Thoracic aorta (tissue), 2 donors: Measurements from ENCODE around the gene TATDN3. TPM values are rescaled to one million over a fixed set of nuclear protein-coding genes. Genes with fewer than 3 reads are reported as not detected.

ENCODE experiments used
- ATAC-seq: fragments of 150-250 bp; one replicate; pipeline ENCODE4 v1.8.0; 2017; ENCODE audit warnings: low read depth; ENCODE audit not compliant: insufficient number of reproducible peaks, low FRiP score
- DNase-seq: peaks from one replicate; pipeline ENCODE4 v3.0.0-alpha.2; 2020; ENCODE audit warnings: low spot score
- H3K27ac ChIP-seq, 2 donors: fragments of 200-600 bp; sonication (generic); 1 replicate in 1 of 2; 2 replicates in 1 of 2; pipeline ENCODE4 v1.5.1; 2016; ENCODE audit warnings: mild to moderate bottlenecking in 2 of 2, moderate library complexity in 2 of 2
- H3K27me3 ChIP-seq: fragments of 200-600 bp; sonication (generic); replicated peaks from 2 replicates; pipeline ENCODE4 v1.6.0; 2016; ENCODE audit warnings: mild to moderate bottlenecking; ENCODE audit not compliant: insufficient read depth
- H3K36me3 ChIP-seq: fragments of 200-600 bp; sonication (generic); one replicate; pipeline ENCODE4 v1.5.1; 2016
- H3K4me1 ChIP-seq, 2 donors: fragments of 200-600 bp; sonication (generic); 1 replicate in 1 of 2; 2 replicates in 1 of 2; pipeline versions ENCODE4 v1.5.1 to v1.6.0; 2016; ENCODE audit warnings: low read depth in 2 of 2, mild to moderate bottlenecking in 1 of 2; ENCODE audit not compliant: control insufficient read depth in 1 of 2
- H3K4me3 ChIP-seq: fragments of 200-600 bp; sonication (generic); 2 replicates; pipeline ENCODE4 v1.5.1; 2016; ENCODE audit warnings: mild to moderate bottlenecking
- H3K9me3 ChIP-seq: fragments of 200-600 bp; sonication (generic); 2 replicates; pipeline ENCODE4 v1.5.1; 2016
- CTCF ChIP-seq: fragments of 200-600 bp; sonication (generic); IDR thresholded peaks from one replicate; pipeline ENCODE4 v1.5.1; 2019; ENCODE audit warnings: antibody characterized with exemption
- total RNA-seq, 2 donors: library from RNA; depleted of rRNA; stranded (reverse); fragments of >200 nt; gene quantifications; one replicate each; pipeline versions ENCODE4 v1.1.0 to v1.2.3, GENCODE V29; 2016

TATDN3 gene
- total RNA-seq, 2 donors from 2014 or later = 8.1 to 8.9 TPM

- no peaks in the 10 kb centered on the region for H3K27me3 ChIP-seq
- TF ChIP-seq CTCF = peak; percentile 55
- H3K9me3 ChIP-seq = no peaks in the 10 kb centered on the region
- peaks cover 14 to 23% of the 10 kb centered on the region in 2 donors for H3K4me1 ChIP-seq
- no peaks in the 10 kb centered on the region for H3K36me3 ChIP-seq
- no peak overlapping the region for H3K4me3 ChIP-seq
- DNase-seq = no peak
- ATAC-seq = no peak
- no peak overlapping the region for H3K27ac ChIP-seq
Observed at GRCh38 chr1:212749821-212750535, 41.7 kb upstream of the TATDN3 start.

GRCh38 chr1:212752252-212752933, 39.3 kb upstream of the TATDN3 start:
- H3K27me3 ChIP-seq = no peaks in the 10 kb centered on the region
- H3K27ac ChIP-seq = peak overlapping the region in 1 of 2 donors; percentile 32
- H3K4me3 ChIP-seq = peak overlapping the region; percentile 54
- no peak for TF ChIP-seq CTCF
- H3K9me3 ChIP-seq = no peaks in the 10 kb centered on the region
- no peak for ATAC-seq
- peaks cover 15 to 24% of the 10 kb centered on the region in 2 donors for H3K4me1 ChIP-seq
- peaks cover 7% of the 10 kb centered on the region for H3K36me3 ChIP-seq
- no peak for DNase-seq

- Histone ChIP-seq H3K36me3 (peaks cover 7% of the 10 kb centered on the region), H3K27me3 (no peaks in the 10 kb centered on the region), H3K4me3 (peak overlapping the region; percentile 54), H3K27ac (peak overlapping the region in 1 of 2 donors; percentile 32), H3K9me3 (no peaks in the 10 kb centered on the region), H3K4me1 (peaks cover 15 to 24% of the 10 kb centered on the region in 2 donors)
- ATAC-seq (no peak), DNase-seq (no peak)
- TF ChIP-seq CTCF = no peak
Observed at GRCh38 chr1:212752934-212753497, 38.7 kb upstream of the TATDN3 start.

GRCh38 chr1:212753749-212754148, 37.9 kb upstream of the TATDN3 start:
- ATAC-seq (no peak), DNase-seq (no peak)
- H3K4me1 ChIP-seq = peaks cover 15 to 24% of the 10 kb centered on the region in 2 donors
- no peak overlapping the region for H3K27ac ChIP-seq
- H3K27me3 ChIP-seq = no peaks in the 10 kb centered on the region
- H3K9me3 ChIP-seq = no peaks in the 10 kb centered on the region
- H3K36me3 ChIP-seq = peaks cover 7% of the 10 kb centered on the region
- H3K4me3 ChIP-seq = no peak overlapping the region
- no peak for TF ChIP-seq CTCF

- Histone ChIP-seq H3K4me3 (no peak overlapping the region), H3K4me1 (peaks cover 15 to 24% of the 10 kb centered on the region in 2 donors), H3K9me3 (no peaks in the 10 kb centered on the region), H3K27ac (no peak overlapping the region), H3K36me3 (peaks cover 7% of the 10 kb centered on the region), H3K27me3 (no peaks in the 10 kb centered on the region)
- no peak for TF ChIP-seq CTCF
- DNase-seq (no peak), ATAC-seq (no peak)
Observed at GRCh38 chr1:212754193-212754592, 37.5 kb upstream of the TATDN3 start.
